Activated CD4-positive, alpha-beta T cell treated with anti-CD3 and anti-CD28 coated beads, Interleukin-2, Interleukin-4, amounts not matched to agents 100 ng/mL and 50 ng/mL, durations not matched to agents 16 hours and 8 hours (primary cell): ENCODE results near the gene PLA2G4F.

ENCODE experiments used
- DNase-seq: peaks from one replicate; pipeline ENCODE4 v3.0.0-alpha.2; 2020; ENCODE audit warnings: low spot score

Gene PLA2G4F

DNA sequence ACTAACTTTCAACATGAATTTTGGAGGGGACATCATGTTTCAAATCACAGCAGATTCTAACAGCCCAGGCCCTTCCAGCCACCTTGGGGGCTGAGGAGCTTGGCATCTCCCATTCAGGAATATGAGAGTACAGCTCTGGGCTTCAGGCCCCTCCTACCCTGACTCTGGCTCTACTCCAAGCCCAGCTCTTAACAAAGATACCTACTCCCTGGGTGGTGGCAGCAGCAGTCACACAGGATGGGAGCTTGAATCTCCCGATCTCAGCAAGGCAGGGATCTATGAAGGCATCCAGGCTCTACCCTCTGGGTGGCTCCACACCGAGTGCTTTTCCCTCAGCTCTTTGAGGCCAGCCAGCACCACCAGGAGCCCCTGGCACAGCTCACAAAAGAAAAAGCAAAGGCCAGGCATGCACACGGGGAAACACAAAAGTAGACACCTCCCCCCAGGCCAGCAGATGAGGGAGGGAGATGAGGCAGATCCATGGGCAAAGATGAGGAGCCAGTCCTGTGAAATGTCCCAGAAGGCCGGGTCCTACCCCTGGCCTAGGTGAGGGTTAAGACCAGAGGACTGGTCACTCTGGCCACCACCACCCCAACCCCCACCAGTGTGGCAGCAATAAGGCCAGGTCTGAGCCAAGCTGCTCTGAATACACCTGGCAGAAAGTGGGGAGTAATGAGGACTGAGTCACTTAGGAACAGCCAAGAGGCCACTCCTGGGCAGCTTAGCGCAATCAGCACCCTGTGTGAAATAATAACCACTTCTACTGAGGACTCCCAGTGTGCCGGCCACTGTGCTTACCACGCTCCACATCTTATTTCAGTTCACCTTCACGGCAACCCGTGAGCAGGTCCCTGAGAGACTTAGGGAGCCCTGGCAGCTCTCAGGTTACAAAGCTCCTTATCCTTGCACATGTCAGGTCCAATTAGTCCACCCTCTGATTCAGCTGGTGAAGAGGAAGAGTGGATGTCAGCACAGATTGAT, 24.3 kb downstream of the PLA2G4F start:
- DNase-seq: no peak

DNA sequence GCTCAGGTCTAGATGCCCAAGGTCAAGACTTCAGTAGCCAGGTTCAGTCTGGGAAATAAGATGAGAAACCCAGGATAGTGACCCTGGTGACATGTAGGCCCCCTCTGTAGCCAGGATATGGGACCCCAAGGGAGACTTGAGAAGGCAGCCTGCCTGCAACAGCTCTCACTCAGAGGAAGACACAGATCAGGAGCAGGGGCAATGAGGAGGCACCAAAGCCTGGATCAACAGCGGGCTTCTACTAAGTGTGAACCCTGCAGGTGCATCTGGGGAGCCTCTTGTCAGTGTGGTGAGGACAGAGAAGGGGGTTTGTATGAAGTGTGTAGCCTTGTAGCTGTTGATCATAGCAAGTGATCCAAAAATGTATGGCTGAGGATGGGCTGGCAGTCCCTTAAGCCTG, 25.4 kb downstream of the PLA2G4F start:
- DNase-seq: no peak

DNA sequence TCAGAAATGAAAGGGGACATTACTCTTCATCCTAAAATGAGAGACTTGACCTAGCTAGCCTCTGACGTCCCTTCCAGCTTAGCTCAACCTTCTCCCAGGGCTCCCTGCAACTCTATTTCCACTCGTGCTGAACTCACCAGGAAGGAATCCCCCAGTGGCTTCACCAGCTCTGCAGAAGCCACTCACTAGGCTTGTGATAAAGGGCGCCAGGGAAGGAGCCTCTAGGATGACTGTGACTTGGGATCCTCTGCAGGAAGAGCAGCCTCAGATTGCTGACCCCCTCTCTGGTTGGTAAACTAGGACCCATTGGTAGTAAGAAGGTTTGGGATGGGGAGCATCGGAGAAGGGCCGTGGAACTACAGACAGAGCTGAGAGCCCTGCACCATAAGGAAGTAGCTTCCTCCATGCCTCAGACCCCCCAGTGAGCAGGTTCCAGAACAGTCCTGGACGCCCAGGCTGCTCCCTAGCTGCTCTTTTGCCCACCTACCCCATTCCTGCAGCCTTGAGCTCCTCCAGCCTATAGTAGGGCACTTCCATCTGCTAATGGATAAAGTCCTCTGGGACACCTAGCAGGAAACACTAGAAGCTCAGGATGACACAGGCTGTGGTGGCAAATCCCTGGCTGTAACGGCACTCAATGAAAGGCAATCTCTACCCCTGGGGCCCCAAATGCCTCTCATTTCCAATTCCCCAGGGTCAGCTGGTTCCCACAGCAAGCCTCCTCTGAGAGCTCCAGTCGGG, 26.0 kb downstream of the PLA2G4F start:
- DNase-seq: no peak

GRCh38 chr15:42129364-42129763, 27.1 kb downstream of the PLA2G4F start:
- DNase-seq: no peak

- DNase-seq: no peak
Measured at GRCh38 chr15:42128476-42128875, 28.0 kb downstream of the PLA2G4F start.

DNA sequence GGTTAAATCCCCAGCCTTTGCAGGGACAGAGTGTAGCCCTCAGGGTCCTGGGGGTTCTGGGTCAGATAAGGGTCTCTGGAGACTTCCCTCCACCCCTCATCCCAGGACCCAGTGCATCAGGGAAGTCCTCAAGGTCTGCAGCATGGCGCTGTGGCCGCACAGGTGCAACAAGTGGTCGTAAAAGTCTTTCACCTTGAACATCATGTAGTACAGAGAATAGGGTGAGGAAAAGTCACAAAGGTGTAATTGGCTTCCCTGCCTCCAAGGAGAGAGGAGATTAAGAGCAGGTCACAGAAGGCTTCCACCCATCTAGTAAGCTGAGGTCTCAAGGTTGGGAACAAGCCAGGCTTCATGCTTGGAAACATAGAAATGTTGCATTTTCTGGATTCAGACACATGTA, 32.9 kb downstream of the PLA2G4F start:
- DNase-seq: no peak

DNA sequence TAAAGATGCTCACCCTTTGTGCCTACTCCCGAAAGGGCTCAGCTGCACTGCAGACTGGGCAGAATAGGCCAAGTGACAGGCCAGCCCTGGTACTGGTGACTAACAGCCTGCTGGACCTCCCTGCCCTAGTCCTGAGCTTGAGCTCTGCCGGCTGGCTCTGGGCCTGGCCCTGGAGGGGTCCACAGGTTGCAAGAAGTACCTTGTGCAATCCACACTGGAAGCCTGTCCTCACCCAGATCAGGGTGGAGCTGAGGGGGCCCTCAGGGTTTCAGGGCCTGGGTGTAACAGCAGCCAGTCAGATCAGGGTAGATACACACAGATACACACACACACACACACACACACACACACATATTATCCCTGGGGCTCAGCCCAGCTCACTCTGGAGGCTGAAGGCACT, 34.8 kb downstream of the PLA2G4F start:
- no peak for DNase-seq

DNA sequence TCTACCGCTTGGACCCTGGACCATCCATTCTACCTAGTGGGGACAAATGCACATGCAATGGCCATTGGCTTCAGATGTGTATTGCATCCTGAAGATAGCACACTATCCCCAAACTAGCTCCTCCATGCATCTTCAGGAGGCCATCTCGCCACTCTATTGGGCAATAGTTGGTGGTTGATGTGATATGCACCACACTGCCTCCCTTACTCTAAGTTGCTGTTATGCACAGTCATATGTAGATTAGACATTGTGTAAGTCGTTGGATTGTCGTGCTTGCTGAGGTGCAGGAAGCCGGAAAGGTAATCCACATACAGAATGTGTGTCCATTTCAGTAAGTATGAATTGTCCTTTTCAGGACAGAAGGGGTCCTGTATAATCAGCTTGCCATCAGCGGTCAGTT, 35.4 kb downstream of the PLA2G4F start:
- DNase-seq: peak; percentile 11

DNA sequence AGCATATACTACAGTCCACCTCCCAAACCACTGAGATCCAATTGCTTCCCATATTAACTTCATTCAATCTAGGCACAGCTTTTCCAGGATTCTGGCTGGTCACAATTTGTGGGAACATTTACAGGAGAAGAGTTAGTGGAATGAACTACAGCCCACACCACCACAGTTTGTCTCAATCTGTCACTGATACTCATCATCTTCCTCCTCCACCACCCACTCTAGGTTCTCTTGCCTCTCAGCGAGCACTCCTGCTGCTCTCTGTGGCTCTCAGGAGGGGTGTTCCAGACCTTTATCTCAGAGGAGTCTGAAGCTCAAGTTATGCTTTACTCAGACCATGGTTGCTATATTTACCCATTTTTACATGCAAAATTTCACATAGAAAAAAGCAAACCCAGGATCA, 36.2 kb downstream of the PLA2G4F start:
- DNase-seq: no peak

DNA sequence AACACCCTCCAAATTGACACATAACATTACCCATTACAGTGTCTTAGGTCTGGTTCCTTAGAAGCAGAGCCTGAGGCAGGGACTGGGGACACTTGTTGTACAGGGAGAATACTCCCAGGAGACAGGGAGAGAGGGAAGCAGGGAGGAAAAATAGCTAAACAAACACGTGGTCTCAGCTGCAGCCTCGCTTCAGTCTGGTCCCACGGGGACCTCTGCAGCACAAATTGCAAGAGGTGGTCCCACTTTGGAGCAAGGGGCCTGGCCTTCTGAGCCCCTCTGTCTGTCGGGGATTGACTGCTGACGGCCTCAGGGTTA, 37.0 kb downstream of the PLA2G4F start:
- no peak for DNase-seq

DNA sequence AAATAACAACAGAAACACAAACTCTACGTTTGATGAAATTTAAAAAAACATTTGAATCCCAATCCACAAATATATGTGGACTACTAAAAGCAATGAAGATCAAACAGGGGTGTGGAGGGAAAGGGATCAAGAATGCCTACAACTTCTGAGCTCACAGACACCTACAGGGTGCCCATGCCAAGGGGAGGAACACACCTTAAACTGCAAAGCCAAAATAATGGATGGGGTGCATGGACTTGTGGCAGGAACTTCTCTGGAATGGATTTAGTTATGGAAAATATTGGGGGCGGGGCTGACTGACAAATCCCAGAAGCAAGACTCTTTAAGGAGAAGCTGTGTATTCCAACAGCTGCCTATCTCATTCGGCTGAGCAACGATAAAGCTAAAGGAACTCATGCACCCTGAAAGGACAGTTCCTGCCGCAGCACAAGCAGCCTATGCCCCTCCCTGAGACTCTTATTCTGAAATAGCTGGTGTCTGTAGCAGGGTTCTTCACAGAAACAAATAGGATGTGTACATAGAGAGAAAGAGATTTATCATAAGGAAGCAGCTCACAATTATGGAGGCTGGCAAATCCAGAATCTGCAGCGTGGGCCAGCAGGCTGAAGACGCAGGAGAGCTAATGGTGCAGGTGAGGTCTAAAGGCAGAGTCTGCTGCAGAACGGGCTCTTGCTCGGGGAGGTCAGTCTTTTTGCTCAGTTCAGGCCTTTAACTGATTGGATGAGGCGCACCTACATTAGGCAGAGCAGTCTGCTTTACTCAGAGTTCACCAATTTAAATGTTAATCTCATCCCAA, 37.6 kb downstream of the PLA2G4F start:
- no peak for DNase-seq

GRCh38 chr15:42111924-42112323, 44.5 kb downstream of the PLA2G4F start:
- DNase-seq: peak; percentile 27

GRCh38 chr15:42110367-42110766, 46.1 kb downstream of the PLA2G4F start:
- no peak for DNase-seq

DNA sequence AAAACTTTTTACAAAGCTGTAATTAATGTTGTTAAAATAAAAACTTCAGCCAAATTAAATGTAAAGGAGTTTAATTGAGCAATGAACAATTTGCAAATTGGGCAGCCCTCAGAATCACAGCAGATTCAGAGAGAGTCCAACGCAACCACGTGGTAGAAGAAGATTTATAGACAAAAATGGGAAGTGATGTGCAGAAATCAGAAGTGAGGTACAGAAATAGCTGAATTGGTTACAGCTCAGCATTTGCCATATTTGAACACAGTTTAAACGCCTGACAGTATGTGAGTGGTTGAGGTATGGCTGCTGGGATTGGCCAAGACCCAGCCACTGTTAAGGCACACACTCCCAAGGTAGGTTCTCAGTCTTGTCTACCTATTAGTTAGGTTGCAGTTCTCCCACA, 47.6 kb downstream of the PLA2G4F start:
- DNase-seq: no peak

- DNase-seq: no peak
Measured at GRCh38 chr15:42108189-42108588, 48.2 kb downstream of the PLA2G4F start.

DNA sequence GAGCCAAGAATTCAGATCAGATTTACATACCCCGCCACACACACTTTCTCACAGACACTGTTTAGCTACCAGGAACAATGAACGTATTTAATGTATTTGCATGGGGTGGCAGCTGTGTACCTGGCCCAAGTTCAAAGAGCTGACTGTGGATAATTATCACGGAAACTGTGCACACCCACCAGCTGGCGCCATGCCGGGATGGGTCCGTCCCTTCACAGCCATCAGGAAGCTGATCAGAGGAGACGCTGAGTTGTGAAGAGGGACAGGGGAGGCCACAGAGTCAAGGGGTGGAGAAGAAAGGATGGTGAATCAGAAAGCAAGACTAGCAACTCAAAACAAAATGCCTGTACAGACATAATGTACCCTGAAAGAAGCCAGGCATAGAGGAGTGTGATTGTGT, 49.0 kb downstream of the PLA2G4F start:
- peak; percentile 37 for DNase-seq

GRCh38 chr15:42106288-42106687, 50.1 kb downstream of the PLA2G4F start:
- DNase-seq: no peak

DNA sequence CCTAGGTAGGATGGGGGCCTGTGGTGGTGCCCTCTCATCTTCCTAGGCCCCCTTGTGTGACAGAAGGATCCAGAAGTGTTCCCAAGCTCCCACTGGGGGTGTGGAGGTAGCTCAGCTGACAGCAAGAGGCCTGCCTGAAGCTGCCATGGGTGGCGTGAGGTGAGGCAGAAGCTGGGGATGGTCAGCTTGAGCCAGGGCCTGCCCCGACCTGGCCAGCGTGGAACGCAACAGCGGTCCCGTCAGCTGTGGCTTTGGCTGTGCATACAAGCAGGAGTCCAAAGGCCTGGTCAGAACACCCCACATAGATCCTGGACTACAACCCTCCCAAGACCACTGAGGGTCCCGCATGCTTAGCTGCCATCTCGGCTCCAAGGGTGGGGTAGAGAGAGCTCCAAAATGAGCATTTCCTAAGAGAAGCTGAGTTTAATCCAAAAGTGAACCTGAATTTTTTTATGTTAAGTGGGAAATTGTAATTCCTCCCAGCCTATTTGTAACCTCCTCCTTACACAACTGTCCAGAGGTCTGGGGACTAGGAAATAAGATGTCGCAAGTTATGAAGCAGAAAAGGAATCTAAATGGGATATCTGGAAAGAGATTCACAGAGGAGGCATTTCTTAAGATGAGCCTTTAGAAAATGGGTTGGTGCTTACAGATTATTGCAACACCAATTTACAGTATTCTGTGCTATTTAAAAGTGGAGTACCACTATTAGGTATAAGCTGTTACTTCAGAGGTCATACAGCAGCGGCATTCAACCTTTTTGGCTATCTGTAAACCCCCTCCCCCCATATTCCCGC, 52.1 kb downstream of the PLA2G4F start:
- no peak for DNase-seq

DNA sequence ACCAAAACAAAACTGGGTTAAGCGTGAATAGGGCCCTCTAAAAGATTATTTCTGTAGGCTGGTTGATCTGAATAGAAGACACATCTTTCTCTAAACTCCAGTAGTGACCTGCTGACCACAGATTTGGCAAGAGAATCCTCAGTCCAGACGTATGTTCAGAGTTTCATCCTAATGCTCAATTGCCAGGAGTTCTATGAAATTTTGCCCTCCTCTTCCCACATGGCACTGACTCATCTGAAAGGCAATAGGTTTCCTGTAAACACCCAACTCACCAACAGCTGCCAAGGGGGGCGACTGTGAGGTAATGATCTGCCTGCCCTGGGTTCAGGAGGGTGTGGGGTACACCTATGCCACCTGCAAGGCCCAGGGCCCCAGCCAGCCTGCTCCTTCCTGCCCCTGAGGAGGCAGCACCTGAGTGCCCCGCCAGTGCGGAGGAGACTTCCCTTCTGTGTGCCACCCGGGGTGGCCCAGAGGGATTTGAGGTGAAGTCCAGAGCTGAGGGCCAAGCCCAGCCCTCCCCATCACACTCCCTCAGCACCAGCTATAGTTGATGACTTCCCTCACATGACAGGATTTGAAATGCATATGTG, 53.7 kb downstream of the PLA2G4F start:
- no peak for DNase-seq

DNA sequence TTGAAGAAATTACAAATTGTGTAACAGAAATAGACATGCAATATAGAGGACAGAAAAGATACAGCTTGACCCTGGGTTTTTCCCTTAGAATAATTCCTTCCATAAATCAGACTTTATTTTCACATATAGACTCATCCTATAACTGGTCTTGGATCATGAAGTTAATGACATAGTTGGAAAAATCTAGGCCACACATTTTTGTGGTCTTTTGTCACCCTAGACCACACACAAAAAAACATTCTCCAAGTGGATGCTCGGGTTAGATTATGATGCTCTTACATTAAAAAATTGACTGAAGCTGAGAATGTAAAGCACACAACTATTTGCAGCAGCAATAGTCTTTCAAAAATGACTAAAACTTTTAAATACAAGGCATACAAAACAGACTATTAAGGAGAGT, 54.6 kb downstream of the PLA2G4F start:
- no peak for DNase-seq

- DNase-seq: no peak
Measured at GRCh38 chr15:42100021-42100800, 56.2 kb downstream of the PLA2G4F start.
